Pulmonary artery endothelial cell (primary cell): ENCODE results near the gene LGALS1. TPM values are rescaled to one million over a fixed set of nuclear protein-coding genes. Genes with fewer than 3 reads are reported as not detected.

Experiments used
- DNase-seq: peaks from one replicate; pipeline ENCODE4 v3.0.0-alpha.2; 2011; ENCODE audit warnings: low read depth, low spot score
- total RNA-seq: library from RNA; depleted of rRNA; stranded (reverse); fragments of >200 nt; gene quantifications from 2 replicates; pipeline ENCODE4 v1.2.3, GENCODE V29; 2014

The LGALS1 gene
- 4,833 and 7,629 TPM in 2 replicates for total RNA-seq

- DNase-seq, result peak; percentile 75
Observed at GRCh38 chr22:37674951-37675929, at the start of gene LGALS1. LGALS1 (plus strand) TSS chr22:37675636; CDS start chr22:37675703, 67 bp downstream.

GRCh38 chr22:37625737-37626136 is 49.7 kb upstream of the LGALS1 start:
- no peak for DNase-seq

DNA sequence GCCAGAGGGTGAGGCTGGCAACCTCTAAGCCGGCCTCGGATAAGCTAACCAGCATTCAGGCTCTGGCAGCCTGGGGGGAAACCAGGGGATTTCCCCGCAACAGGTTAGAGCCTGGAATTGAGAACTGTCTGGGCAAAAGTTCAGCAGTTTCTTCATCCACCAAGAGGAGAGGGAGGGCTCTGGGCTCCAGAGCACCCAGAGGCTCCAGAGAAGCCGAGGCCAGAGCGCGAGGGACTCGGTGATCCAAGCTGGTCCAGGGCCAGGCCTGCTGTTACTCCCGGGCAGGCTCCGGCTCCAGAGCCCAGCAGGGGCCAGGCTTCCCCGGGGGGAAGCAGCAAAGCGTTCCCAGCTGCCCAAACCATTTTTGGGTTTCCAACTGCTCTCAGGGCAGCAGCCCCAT is 49.3 kb upstream of the LGALS1 start:
- no peak for DNase-seq

DNA sequence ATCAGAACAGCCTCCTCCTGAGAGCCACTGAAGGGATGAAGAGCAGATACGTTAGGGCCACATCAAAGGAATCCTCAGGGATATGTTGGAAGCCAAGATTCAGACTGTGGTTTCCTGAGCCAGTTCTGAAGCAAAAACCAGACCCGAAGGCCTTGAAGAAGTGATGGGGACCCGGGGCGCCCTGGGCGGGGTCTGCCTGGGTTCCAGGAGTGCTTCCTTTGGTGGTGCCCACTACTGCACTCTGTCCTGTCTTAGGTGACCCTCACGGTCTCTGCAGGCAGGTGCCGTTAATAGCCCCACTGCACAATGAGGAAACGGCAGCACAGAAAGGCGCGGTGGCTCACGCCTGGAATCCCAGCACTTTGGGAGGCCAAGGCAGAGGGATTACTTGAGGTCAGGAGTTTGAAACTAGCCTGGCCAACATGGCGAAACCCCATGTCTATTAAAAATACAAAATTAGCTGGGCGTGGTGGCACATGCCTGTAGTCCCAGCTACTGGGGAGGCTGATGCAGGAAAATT is 48.8 kb upstream of the LGALS1 start:
- no peak for DNase-seq

DNA sequence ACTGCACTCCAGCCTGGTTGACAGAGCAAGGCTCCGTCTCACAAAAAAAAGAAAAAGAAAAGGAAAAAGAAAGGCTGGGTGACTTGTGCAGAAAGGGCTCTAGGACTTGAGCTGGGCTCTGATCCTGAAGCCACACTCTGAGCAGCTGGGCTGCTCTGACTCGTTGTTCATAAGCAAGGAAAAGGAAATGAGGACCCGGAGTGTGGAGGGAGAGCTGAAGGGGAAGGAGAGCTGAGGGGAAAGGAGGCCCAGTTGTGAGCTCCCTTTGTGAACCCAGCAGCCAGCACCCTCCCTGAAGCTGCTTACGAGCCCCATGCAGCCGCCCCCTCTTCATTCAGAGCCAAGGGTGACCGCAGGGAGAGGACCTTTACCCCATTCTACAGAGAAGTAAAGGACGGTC is 48.3 kb upstream of the LGALS1 start:
- no peak for DNase-seq

GRCh38 chr22:37627545-37627944 is 47.9 kb upstream of the LGALS1 start:
- DNase-seq, result no peak

- no peak for DNase-seq
Observed at GRCh38 chr22:37628830-37629229, 46.6 kb upstream of the LGALS1 start.

GRCh38 chr22:37629928-37630327 is 45.5 kb upstream of the LGALS1 start:
- no peak for DNase-seq

- no peak for DNase-seq
Observed at GRCh38 chr22:37630839-37631435, 44.5 kb upstream of the LGALS1 start.

GRCh38 chr22:37631448-37632173 is 43.8 kb upstream of the LGALS1 start:
- no peak for DNase-seq

DNA sequence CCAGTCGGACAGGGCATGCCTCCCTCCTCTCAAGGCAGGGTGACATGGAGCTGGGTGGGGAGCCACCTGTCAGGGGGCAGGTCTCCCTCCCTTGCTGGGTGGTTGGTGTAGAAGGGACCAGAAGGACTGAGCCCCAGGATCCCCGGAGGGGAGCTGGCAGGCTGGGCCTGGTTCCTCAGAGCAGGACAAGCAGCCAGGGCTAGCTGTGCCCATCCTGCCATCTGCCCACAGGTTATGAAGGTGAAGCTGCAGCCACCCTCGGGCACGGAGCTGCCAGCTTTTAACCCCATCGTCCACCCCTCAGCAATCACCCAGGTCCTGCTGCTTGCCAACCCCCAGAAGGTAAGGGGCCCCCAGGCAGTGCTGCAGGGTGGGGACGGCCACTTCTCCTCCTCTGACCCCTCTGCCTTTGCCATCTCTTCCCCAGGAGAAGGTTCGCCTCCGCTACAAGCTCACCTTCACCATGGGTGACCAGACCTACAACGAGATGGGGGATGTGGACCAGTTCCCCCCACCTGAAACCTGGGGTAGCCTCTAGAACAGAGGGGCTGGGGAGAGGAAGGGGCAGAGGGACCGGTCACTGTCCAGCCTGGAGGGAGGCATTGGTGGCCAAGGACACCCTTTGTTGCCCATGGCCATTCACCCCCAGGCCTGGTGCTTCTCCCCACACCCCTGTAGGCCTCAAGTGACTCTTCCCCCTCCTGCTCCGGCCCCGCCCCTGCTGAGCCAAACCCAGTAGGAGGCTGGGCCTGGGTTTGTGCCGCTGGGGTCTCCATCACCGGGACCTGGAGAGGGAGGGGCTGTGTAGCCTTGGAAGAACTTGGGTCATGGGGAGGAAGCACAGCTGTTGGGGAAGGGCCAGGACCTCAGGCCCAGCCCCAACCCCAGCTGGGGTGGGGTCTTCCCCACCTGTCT is 43.0 kb upstream of the LGALS1 start:
- DNase-seq, result no peak

GRCh38 chr22:37633089-37633624 is 42.3 kb upstream of the LGALS1 start:
- DNase-seq, result no peak

DNA sequence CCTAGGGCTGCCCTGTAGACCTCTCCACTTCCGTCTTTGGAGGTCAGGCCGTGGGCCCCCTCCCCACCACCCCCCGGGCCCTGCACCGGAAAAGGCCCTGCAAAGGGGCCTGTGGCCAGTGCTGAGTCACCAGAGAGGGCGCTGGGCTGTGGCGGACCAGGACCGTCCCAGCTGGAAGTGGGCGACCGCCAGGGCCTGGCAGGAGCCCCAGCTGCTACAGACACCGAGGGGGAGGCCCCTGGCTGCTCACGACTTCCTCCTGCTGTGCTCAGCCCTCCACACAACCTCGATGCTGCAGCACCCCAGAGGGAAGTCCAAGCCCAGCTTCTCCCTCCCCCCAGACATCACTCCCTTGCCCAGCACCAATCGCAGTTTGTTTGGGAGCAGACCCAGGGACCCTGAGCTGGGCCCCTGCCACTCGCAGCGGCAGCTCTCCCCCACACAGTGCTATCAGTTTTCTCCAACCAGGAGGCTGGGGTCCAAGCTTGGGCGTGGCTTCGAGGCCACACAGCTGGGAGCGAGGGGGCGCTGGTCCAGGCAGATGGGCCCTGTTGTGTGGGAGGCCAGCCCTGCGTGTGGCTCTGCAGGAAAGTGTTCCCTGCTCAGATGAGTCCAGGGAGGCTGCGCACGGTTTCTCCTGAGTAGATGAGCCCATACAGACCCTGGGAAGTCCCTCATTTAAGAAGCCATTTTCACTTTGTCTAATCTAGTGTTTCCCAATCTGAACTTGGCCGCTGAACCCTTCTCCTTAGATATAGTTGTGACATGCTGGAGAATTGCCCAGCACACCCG is 41.6 kb upstream of the LGALS1 start:
- no peak for DNase-seq

DNA sequence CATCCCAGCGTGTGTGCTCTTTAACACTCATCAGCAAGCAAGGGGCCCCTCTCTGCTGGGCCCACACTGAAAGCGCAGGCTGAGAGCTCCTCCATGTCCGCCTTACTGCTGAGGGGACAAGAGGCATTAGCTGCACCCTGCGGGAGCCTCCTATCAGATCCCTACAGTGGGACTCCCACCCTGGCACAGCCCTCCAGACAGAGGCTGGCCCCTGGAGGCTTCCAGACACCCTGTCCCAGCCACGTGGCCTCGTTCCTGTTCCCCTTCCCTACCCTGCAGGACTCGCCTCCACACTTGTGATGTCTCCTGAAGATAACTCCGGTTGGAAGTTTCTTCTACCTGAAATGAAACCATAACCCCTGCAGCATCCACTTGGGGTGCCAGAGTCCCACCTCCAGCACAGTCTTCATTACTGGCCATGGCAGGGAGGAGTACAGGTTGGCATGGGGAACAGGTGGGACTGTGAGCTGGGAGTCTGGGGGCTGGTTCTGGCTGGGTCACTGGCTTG is 41.0 kb upstream of the LGALS1 start:
- no peak for DNase-seq

DNA sequence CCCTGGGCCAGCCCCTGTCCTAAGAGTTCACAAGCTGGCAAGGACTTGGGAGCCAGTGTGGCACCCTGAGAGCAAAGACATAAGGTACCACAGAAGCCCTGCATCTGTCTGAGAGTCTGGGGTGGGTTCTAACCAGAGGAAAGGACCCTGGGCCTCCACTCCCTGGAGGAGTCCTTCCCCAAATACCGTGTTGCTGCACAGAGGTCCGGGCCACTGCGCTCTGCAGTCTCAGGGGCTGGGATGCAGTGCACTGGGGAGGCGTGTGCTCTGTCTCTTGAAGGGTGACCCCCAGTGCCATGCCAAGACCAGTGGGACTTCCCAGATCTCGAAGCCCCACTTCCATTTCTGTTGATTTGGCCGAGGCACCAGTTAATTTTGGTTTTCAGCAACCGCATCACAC is 40.3 kb upstream of the LGALS1 start:
- no peak for DNase-seq

DNA sequence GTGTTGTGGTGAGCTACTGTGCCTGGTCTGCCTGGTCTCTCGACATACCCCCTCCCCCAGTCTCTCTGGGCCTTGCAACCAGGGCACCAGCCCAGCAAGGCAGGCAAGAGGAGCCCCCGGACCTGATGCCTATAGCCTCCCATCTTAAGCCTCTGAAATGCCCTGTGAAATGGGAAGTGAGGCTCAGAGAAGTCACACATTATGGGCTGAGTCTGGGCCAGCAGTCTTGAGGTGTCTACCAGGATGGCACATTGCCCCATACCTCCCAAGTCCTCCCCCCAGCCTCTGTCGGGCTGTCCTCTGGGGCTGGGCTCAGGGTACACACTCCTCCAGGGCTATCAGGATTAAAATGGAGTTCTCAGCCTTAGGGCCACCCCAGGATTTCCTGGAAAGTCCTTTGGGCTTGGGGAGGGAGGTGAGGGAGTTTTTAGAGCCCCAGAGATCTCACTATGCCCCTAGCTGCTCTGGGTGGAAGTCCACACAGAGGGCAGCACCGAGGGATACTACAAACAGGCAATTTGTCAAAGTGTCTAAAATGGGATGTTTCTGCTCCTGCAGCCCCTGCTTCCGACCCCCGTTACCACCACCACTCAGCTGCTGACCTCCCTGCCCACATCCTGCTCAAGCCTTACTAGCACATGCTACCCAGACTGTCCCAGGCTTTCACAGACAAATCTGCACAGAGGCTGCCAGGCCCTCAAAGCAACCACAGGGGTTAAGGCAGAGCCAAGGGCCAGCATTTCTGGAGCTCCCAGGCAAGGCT is 39.1 kb upstream of the LGALS1 start:
- DNase-seq, result no peak

DNA sequence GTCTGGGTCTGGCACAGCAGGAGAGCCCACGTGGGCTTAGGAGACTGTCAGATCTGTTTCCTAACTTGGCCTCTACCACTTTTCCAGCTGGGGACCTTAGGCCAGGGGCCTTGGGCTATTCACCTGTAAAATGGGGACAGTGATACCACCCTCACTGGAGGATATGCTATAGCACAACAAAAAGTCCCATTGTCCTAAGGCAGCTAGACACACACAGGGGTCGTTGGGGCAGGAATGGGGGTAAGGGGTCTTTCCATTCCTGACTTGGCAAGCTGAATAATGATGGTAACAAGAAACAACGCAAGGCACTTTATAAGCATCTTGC is 38.5 kb upstream of the LGALS1 start:
- no peak for DNase-seq

DNA sequence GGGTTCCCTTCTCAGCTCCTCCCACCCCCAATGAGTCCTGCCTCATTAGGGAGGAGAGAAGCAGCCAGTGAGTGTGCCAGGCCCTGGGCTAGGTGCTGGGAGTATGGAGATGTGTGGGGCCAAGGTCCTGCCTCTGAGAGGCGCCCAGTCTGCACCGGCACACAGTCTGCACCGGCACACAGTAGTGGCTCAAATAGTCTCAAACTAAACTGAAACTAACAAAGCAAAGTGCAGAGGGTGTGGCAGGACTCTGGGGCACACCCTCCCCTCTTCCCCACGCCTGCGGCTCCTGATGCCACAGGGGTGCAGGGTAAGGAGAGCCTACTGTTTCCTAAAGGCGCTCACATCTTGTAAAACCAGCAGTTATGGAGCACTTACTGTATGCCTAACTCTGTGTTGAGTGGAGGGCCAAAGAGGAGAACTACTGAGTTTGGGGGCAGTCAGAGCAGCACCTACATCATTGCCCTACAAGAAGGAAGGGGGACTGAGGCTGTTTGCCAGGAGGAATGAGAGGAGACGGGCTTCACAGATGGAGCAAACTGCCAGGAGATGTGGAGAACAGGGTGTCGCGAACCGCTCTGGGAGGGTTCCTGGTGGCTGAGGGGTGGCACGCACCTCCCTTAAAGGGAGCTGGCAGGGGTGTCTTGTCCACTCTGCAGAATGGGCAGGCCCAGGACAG is 36.9 kb upstream of the LGALS1 start:
- DNase-seq, result no peak
